ENCODE measurements around the gene SLC30A9.

SLC30A9 gene

DNA sequence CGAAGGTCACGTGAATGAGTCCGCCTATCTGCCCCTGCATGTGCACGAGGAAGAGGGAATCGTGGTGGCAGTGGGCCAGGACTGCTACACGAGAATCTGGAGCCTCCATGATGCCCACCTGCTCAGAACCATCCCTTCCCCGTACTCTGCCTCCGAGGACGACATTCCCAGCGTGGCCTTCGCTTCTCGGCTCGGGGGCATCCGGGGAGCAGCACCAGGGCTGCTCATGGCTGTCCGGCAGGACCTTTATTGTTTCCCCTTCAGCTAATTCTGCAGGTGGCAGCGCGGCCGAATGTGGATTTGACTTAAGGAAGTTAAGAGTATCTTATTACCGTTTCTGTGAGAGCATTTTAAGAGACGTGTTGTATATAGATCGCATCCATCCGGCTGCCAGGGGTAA, 7.6 kb upstream of the SLC30A9 start:
- no peak for DNase-seq (ENCODE audit: insufficient read length, low spot score)
- FAIRE-seq, result no peak
- TF ChIP-seq, protein P1, sequence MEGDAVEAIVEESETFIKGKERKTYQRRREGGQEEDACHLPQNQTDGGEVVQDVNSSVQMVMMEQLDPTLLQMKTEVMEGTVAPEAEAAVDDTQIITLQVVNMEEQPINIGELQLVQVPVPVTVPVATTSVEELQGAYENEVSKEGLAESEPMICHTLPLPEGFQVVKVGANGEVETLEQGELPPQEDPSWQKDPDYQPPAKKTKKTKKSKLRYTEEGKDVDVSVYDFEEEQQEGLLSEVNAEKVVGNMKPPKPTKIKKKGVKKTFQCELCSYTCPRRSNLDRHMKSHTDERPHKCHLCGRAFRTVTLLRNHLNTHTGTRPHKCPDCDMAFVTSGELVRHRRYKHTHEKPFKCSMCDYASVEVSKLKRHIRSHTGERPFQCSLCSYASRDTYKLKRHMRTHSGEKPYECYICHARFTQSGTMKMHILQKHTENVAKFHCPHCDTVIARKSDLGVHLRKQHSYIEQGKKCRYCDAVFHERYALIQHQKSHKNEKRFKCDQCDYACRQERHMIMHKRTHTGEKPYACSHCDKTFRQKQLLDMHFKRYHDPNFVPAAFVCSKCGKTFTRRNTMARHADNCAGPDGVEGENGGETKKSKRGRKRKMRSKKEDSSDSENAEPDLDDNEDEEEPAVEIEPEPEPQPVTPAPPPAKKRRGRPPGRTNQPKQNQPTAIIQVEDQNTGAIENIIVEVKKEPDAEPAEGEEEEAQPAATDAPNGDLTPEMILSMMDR (IDR thresholded peaks at IDR 0.05; ENCODE audit: insufficient read depth, missing control alignments), result no peak

DNA sequence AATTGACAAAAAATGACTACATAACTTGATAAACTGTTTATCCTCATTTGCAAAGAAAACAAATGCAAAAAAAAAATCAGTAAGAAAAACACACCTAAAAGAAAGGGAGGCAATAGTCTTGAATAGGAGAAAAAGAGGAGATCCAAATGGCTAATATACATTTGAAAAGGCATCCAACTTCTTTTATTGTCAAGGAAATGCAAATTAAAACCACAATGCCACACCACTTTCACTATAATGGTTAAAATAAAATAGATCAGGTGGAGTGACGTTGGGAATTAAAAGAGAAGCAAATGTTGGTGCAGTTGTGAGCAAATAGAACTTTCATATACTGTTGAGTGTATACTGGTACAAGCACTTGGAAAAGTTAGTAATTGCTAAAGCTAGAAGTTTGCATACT, 5.2 kb upstream of the SLC30A9 start:
- DNase-seq (ENCODE audit: insufficient read length, low spot score), result no peak
- TF ChIP-seq, protein P1 (IDR thresholded peaks at IDR 0.05; ENCODE audit: insufficient read depth, missing control alignments), result no peak
- FAIRE-seq, result no peak

- TF ChIP-seq, protein P1 (IDR thresholded peaks at IDR 0.05; ENCODE audit: insufficient read depth, missing control alignments), result no peak
- no peak for FAIRE-seq
- no peak for DNase-seq (ENCODE audit: insufficient read length, low spot score)
These were observed 351 bp upstream of the SLC30A9 start for GRCh38 chr4:41989994-41990364.

DNA sequence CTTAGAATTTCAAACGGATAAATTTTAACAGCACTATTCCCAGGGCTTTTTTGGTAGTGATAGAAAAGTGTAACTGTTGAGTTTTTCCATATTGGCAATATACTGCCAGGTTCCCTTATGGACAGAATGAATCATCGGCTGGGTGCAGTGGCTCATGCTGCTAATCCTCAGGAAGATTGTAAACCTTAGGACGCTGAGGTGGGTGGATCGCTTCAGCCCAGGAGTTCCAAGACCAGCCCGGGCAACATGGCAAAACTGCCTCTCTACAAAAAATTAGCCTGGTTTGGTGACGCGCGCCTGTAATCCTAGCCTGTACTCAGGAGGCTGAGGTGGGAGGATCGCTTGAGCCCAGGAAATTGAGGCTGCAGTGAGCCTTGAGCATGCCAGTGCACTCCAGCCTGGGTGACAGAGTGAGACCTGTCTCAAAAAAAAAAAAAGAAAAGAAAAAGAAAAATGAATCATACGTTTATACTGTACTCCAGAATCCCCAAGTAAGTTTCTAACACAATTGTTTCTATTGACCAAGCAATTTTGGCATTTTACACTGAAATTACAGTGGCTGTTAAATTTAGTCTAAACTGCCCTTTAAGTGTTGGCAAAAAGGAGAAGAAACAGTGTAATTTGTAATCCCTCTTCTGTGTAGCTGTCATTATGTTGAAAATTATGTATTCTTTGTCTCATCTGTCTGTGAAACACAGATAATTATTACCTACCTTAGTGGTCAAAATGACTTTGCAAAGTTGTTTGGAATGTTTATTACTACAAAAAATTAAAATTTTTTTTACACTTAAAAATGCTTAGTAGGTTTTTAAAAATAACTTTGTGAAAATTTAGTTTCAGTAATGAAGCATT, 1.8 kb downstream of the SLC30A9 start:
- no peak for FAIRE-seq
- no peak for DNase-seq (ENCODE audit: insufficient read length, low spot score)
- TF ChIP-seq, protein P1 (IDR thresholded peaks at IDR 0.05; ENCODE audit: insufficient read depth, missing control alignments), result no peak

- FAIRE-seq (no peak), DNase-seq (ENCODE audit: insufficient read length, low spot score) (no peak)
- TF ChIP-seq, protein P1 (IDR thresholded peaks at IDR 0.05; ENCODE audit: insufficient read depth, missing control alignments), result no peak
These were observed 2.9 kb downstream of the SLC30A9 start for GRCh38 chr4:41992967-41993857.

GRCh38 chr4:41994461-41994985, 4.2 kb downstream of the SLC30A9 start:
- DNase-seq (ENCODE audit: insufficient read length, low spot score) (no peak), FAIRE-seq (no peak)
- TF ChIP-seq, protein P1 (IDR thresholded peaks at IDR 0.05; ENCODE audit: insufficient read depth, missing control alignments), result no peak

All from D721Med (cell line).